Gastroesophageal sphincter (tissue), 3 donors: ENCODE measurements around the gene PDE1C.

ENCODE experiments used
- CTCF ChIP-seq, 4 experiments: fragments of 200-600 bp in 2 of 4; fragments of 450-650 bp in 2 of 4; sonication (generic) in 1 of 4; IDR thresholded peaks; one replicate each; pipeline ENCODE4 v1.5.1; 2017 to 2019; ENCODE audit warnings: antibody characterized with exemption in 4 of 4, mild to moderate bottlenecking in 2 of 4, moderate library complexity in 2 of 4
- EP300 ChIP-seq: sonication (generic); formaldehyde crosslinking; IDR thresholded peaks from one replicate; pipeline ENCODE4 v1.6.1; 2017; ENCODE audit warnings: antibody characterized with exemption, mild to moderate bottlenecking
- POLR2A ChIP-seq, 2 donors: fragments of 450-650 bp; IDR thresholded peaks; one replicate each; pipeline ENCODE4 v1.6.1; 2017; ENCODE audit warnings: antibody characterized with exemption in 2 of 2, mild to moderate bottlenecking in 2 of 2, moderate library complexity in 1 of 2
- POLR2AphosphoS5 ChIP-seq: sonication (generic); formaldehyde crosslinking; IDR thresholded peaks from one replicate; pipeline ENCODE4 v1.6.1; 2017; ENCODE audit warnings: antibody characterized with exemption

- TF ChIP-seq CTCF (IDR thresholded peaks at IDR 0.05) (no peak), EP300 (no peak), POLR2A (IDR thresholded peaks at IDR 0.05) (no peak), POLR2AphosphoS5 (no peak)
Observed at GRCh38 chr7:32001948-32002347, 68.3 kb downstream of the PDE1C start.
